Glutamatergic neuron (in vitro differentiated cells): ENCODE measurements around the gene HIKESHI. TPM values are rescaled to one million over a fixed set of nuclear protein-coding genes. Genes with fewer than 3 reads are reported as not detected.

Experiments used
- DNase-seq: peaks from one replicate; pipeline ENCODE4 v3.0.0; 2022
- H3K27ac Mint-ChIP-seq: one replicate; pipeline ENCODE4 v1.8.0; 2020; ENCODE audit warnings: mild to moderate bottlenecking, mixed read lengths, inconsistent platforms; ENCODE audit not compliant: unreplicated experiment
- H3K27me3 Mint-ChIP-seq: one replicate; pipeline ENCODE4 v1.8.0; 2020; ENCODE audit warnings: mild to moderate bottlenecking, moderate library complexity, mixed read lengths, inconsistent platforms; ENCODE audit not compliant: unreplicated experiment
- H3K36me3 Mint-ChIP-seq: one replicate; pipeline ENCODE4 v1.8.0; 2020; ENCODE audit warnings: mild to moderate bottlenecking, mixed read lengths, inconsistent platforms; ENCODE audit not compliant: unreplicated experiment
- H3K4me1 Mint-ChIP-seq: one replicate; pipeline ENCODE4 v1.8.0; 2020; ENCODE audit warnings: mild to moderate bottlenecking, low read depth, mixed read lengths, inconsistent platforms; ENCODE audit not compliant: unreplicated experiment
- H3K4me3 Mint-ChIP-seq: one replicate; pipeline ENCODE4 v1.8.0; 2020; ENCODE audit warnings: mild to moderate bottlenecking, mixed read lengths, inconsistent platforms; ENCODE audit not compliant: unreplicated experiment
- H3K9me3 Mint-ChIP-seq: one replicate; pipeline ENCODE4 v1.8.0; 2020; ENCODE audit warnings: mild to moderate bottlenecking, moderate library complexity, mixed read lengths, inconsistent platforms; ENCODE audit not compliant: unreplicated experiment
- total RNA-seq: library from RNA; stranded (reverse); fragmentation: NEBNext Ultra II Directional; extraction: Animal tissue kit (Norgen Biotek cat#: 25700); gene quantifications from one replicate; pipeline ENCODE4 v1.2.1, GENCODE V29; 2021; ENCODE audit not compliant: unreplicated experiment
- TF ChIP-seq, protein P1 (sequence below): fragments of 200-600 bp; sonication (generic); IDR thresholded peaks from one replicate; pipeline ENCODE4 v1.5.0; 2021; ENCODE audit not compliant: partially characterized antibody, unreplicated experiment

HIKESHI gene
- total RNA-seq, 1 donor from 2014 or later = 44.7 TPM

DNA sequence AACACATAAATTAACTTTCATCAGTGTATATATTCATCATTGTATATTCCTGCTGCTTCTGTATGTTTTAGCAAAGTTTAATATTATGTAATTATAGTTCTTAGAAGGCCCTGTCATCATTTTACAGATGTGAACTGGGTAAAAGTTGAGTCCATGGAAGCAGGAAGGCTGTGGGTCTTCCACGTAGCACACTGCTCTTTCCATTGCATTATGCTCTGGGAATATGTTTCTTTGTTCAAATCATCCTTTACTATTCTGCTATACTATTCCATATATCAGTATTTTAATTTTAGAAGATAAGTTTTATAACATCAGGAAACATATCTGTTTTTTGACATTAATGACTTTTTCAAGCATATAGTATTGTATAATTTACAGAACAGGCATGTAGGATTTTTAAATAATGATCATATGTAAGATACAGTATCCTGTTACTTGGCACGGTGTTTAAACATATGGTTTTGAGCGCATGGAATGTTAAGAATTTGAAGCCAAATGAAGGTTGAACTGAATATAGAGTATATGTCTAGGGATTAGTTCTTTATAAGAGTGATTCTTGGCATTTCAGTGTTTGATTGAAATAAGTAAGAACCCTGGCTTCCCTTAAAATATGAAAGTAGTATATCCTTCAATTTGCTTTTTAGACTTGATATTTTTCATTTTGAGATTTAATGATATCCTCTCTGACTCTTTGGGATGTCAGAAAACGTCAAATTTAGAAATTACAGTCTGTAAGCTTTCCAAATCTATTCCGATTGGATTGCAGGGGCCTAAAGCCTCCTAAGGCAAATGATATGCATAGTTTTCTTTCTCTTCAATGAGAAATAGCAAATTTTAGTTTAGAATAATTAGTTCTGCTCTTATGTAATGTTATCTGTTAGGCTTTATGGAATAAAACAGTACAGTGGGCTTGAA is 81.3 kb downstream of the HIKESHI start:
- Mint-ChIP-seq H3K36me3 (no peaks in the 10 kb centered on the region), H3K4me1 (no peaks in the 10 kb centered on the region), H3K9me3 (no peaks in the 10 kb centered on the region), H3K27me3 (no peaks in the 10 kb centered on the region), H3K4me3 (no peak overlapping the region), H3K27ac (no peak overlapping the region)
- no peak for DNase-seq
- TF ChIP-seq, protein P1, sequence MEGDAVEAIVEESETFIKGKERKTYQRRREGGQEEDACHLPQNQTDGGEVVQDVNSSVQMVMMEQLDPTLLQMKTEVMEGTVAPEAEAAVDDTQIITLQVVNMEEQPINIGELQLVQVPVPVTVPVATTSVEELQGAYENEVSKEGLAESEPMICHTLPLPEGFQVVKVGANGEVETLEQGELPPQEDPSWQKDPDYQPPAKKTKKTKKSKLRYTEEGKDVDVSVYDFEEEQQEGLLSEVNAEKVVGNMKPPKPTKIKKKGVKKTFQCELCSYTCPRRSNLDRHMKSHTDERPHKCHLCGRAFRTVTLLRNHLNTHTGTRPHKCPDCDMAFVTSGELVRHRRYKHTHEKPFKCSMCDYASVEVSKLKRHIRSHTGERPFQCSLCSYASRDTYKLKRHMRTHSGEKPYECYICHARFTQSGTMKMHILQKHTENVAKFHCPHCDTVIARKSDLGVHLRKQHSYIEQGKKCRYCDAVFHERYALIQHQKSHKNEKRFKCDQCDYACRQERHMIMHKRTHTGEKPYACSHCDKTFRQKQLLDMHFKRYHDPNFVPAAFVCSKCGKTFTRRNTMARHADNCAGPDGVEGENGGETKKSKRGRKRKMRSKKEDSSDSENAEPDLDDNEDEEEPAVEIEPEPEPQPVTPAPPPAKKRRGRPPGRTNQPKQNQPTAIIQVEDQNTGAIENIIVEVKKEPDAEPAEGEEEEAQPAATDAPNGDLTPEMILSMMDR = no peak

DNA sequence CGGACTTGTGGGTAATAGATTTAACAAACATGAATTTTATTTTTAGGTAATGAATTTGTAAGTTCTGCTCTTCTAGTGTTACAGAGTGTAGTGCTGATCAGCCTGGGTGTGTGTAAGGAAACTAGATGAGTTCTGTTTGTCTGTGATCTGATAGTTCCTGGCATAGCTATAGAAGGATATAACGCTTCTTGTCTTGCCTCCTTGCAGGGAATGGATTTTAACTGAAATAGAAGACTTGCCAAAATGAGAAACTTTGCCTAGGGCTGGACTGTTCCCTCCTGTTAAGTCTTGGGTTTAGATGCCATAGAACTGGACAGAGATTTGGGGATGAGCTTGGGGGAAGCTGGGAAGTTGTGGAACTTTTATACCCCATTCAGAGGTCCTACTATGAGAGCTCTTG is 84.2 kb downstream of the HIKESHI start:
- Mint-ChIP-seq H3K9me3 (no peaks in the 10 kb centered on the region), H3K27ac (no peak overlapping the region), H3K4me3 (no peak overlapping the region), H3K27me3 (no peaks in the 10 kb centered on the region), H3K4me1 (no peaks in the 10 kb centered on the region), H3K36me3 (no peaks in the 10 kb centered on the region)
- TF ChIP-seq, protein P1 = no peak
- DNase-seq = no peak

DNA sequence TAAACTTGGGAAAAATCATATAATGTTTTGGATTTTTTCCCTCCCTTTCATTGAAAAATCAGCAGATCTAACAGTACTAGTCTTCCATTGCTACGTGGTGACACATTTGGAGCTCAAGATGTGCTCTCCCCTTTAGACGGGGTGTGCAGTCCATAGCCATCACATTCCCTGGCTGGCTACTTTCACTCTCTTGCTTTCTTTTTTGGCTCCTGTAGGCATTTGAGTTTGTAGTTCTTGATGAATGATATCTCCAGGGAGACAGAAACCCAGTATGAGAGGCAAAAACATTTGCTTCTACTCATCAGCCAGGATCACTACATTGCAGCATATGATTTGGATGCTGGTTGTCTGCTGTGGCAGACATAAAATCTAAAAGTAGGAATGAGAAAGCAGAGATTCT is 84.7 kb downstream of the HIKESHI start:
- Mint-ChIP-seq H3K9me3 (no peaks in the 10 kb centered on the region), H3K27me3 (no peaks in the 10 kb centered on the region), H3K4me3 (no peak overlapping the region), H3K4me1 (no peaks in the 10 kb centered on the region), H3K36me3 (no peaks in the 10 kb centered on the region), H3K27ac (no peak overlapping the region)
- no peak for DNase-seq
- TF ChIP-seq, protein P1 = no peak

DNA sequence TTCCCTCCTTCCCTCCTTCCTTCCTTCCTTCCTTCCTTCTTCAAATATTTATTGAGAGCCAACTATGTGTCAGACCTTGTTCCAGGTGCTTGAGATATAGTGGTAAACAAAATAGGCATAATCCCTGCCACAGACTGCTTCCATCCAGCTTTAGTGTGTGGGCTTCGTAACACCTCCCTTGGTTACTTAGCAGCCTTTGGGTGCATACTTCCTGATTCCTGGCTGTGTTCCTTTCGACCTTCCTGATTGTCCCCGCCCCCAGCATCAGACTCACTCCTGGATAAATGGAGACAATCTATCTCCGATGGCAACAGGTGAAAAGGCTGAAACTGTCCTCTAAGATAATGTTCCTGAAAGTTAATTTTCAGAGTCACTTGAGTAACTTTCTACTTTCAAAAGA is 86.2 kb downstream of the HIKESHI start:
- Mint-ChIP-seq H3K4me1 (no peaks in the 10 kb centered on the region), H3K9me3 (no peaks in the 10 kb centered on the region), H3K27ac (no peak overlapping the region), H3K36me3 (no peaks in the 10 kb centered on the region), H3K4me3 (no peak overlapping the region), H3K27me3 (no peaks in the 10 kb centered on the region)
- DNase-seq = no peak
- TF ChIP-seq, protein P1 = no peak

DNA sequence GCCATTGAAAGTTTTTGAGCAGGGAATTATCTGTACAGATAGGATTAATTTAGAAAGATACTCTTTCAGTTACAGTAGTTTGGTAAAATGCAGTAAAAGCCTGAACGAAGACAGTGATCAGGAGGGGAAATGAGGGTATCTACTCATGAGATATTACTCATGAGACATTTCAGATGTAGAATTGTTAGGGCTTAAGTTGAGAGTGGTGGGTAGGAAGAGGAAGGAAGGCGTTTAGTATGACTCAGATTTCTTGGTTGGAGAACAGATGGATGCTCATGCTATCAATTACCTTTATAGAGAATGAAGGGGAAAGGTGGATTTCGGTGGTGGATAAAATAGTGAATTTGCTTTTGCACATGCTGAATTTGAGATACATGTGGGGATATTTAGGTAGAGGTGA is 88.4 kb downstream of the HIKESHI start:
- TF ChIP-seq, protein P1 = no peak
- H3K4me1 Mint-ChIP-seq = no peaks in the 10 kb centered on the region
- H3K9me3 Mint-ChIP-seq = no peaks in the 10 kb centered on the region
- no peak overlapping the region for H3K27ac Mint-ChIP-seq
- no peaks in the 10 kb centered on the region for H3K36me3 Mint-ChIP-seq
- no peak overlapping the region for H3K4me3 Mint-ChIP-seq
- DNase-seq = no peak
- no peaks in the 10 kb centered on the region for H3K27me3 Mint-ChIP-seq
